ENCODE measurements around the gene UBE2Q1.

GRCh38 chr1:154581766-154582165 lies 23.3 kb upstream of the UBE2Q1 start:
- no peak for TF ChIP-seq CTCF (conservative IDR thresholded peaks at IDR 0.05)
- no peak for TF ChIP-seq EZH2 (IDR thresholded peaks at IDR 0.05; ENCODE audit: low read depth)

All from PC-9 (cell line).